ENCODE results near the gene SNX13.

SNX13 gene

DNA sequence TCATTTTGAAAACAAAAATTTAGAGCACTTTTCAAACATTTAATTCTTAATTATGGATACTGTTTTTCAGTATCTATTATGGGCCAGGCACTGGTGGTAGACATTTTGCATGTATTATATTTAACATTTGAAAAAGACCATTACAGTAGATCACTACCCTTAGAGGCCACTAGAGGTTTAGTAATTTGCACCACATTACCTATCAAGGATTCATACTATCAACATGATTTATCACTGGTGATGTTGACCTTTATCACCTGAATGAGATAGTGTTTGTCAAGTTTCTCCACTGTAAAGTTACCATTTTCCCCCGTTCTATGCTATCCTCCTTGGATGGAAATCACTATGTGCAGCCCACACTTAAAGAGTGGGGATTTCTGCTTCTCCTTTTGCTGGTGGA, 4.4 kb upstream of the SNX13 start:
- no peak for DNase-seq (ENCODE audit: low spot score)

GRCh38 chr7:17943006-17943405, 2.7 kb upstream of the SNX13 start:
- DNase-seq (ENCODE audit: low spot score): no peak

- DNase-seq (ENCODE audit: low spot score): no peak
Measured at GRCh38 chr7:17942231-17942630, 1.9 kb upstream of the SNX13 start.

GRCh38 chr7:17940951-17941431, 697 bp upstream of the SNX13 start:
- DNase-seq (ENCODE audit: low spot score): no peak

- DNase-seq (ENCODE audit: low spot score): peak; percentile 73
Measured at GRCh38 chr7:17939606-17940301, 540 bp downstream of the SNX13 start.

GRCh38 chr7:17939211-17939605, 1.1 kb downstream of the SNX13 start:
- no peak for DNase-seq (ENCODE audit: low spot score)

DNA sequence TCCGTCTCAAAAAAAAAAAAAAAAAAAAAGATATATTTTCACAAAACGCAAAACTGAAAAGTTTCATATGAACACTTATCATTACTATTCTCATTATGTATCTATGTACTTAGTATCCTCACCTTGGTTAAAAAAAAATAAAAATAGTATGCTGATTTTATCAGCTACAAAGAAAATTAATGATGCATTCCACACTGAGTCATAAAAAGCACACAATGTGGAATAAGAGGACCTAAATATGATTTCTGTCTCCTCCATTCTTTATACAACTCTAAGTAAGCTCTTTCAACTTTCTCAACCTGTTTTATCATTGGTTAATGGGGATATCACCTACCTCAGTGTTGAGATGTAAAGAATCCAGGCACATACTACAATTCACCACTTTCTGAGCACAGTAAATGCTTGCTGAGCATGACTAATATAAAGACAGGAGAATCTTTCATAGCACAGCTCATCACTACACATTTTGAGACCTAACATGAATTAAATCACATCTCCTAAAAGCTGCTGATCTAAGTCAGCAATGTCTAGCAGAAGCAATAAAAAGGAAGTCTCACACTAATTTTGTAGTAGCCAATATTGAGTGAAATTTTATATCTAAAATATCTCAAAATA, 2.7 kb downstream of the SNX13 start:
- DNase-seq (ENCODE audit: low spot score): no peak

- no peak for DNase-seq (ENCODE audit: low spot score)
Measured at GRCh38 chr7:17936321-17936720, 4.0 kb downstream of the SNX13 start.

GRCh38 chr7:17934612-17935240, 5.6 kb downstream of the SNX13 start:
- no peak for DNase-seq (ENCODE audit: low spot score)

DNA sequence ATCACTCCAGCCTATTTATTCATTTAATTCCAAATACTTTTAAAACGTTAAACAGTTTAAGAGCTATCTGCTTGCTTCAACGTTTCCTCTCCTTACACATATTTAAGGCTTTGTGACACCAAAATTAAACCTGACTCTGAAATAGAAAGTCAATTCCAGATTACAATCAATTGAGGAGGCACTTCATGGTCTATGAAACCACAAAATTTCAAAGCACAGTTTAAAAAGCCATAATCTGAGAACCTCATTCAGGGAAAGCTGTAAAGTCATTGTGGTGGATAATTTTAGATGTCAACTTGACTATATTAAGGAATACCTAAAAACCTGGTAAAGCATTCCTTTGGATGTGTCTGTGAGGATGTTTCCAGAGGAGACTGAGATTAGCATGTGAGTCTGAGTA, 6.2 kb downstream of the SNX13 start:
- no peak for DNase-seq (ENCODE audit: low spot score)

- no peak for DNase-seq (ENCODE audit: low spot score)
Measured at GRCh38 chr7:17932770-17933169, 7.5 kb downstream of the SNX13 start.

DNA sequence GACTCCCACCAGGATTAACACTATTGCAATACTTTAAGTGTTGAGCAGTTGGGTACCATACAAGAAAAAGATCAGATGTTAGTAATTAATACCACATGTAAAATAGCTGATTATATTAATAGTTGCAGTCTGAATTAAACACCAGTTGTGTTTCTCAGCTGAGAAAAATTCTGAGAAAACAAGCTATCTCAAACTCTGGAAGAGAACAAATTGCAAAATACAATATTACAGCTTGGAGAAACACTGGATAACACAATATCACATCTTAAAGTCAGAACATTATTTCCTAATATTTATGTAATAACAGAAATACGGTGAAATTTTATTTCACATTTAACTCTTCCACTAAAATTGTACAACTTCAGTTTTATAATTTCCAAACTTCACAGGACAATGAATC, 9.2 kb downstream of the SNX13 start:
- no peak for DNase-seq (ENCODE audit: low spot score)

- no peak for DNase-seq (ENCODE audit: low spot score)
Measured at GRCh38 chr7:17930546-17930945, 9.7 kb downstream of the SNX13 start.

GRCh38 chr7:17929647-17930395, 10.5 kb downstream of the SNX13 start:
- no peak for DNase-seq (ENCODE audit: low spot score)

DNA sequence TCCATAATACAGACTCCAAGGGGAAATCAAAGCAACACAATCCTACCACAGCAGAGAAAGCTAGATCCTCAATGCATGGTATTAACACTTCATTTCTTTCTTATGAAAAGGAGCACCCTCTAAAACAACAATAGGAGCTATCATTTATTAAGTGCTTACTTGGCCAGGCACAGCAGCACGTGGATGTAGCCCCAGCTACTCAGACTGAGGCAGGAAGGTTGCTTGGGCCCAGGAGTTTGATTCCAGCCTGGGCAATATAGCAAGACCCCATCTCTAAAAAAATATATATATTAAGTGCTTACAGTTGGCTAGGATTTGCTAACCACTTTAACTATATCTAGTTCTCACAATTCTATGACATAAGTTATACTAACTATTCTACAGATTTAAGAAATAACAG, 12.2 kb downstream of the SNX13 start:
- DNase-seq (ENCODE audit: low spot score): no peak

GRCh38 chr7:17921857-17922416, 18.4 kb downstream of the SNX13 start:
- DNase-seq (ENCODE audit: low spot score): no peak

GRCh38 chr7:17917842-17918241, 22.5 kb downstream of the SNX13 start:
- no peak for DNase-seq (ENCODE audit: low spot score)

GRCh38 chr7:17916786-17917185, 23.5 kb downstream of the SNX13 start:
- no peak for DNase-seq (ENCODE audit: low spot score)

DNA sequence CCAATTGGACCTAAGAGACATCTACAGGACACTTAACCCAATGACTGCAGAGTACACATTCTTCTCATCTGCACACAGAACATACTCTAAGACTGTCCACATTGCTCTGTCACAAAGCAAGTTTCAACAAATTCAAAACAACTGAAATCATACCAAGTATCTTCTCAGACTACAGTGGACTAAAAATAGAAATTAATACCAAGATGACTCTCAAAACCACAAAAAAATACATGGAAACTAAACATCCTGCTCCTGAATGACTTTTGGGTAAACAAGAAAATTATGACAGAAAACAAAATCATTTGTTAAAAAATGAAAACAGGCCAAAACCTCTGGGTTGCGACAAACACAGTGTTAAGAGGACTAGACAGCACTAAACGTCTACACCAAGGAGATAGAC, 24.5 kb downstream of the SNX13 start:
- no peak for DNase-seq (ENCODE audit: low spot score)

DNA sequence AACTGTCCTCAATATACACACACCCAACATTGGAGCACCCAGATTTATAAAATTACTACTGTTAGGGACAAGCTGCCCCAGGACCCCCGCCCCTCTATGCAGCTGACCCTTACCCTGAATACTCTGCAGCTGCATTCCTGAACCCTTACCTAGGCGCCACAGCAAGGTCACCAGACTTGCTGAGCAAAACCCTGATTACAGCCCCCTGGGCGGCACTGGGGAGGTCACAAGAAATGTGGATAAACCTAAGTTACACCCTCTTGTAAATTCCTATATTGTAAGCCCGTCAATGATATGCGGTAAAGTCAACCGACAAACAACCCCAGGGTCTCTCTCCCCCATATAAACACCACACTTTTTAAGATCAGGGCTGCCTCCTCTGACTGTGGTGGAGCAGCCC, 25.1 kb downstream of the SNX13 start:
- no peak for DNase-seq (ENCODE audit: low spot score)

DNA sequence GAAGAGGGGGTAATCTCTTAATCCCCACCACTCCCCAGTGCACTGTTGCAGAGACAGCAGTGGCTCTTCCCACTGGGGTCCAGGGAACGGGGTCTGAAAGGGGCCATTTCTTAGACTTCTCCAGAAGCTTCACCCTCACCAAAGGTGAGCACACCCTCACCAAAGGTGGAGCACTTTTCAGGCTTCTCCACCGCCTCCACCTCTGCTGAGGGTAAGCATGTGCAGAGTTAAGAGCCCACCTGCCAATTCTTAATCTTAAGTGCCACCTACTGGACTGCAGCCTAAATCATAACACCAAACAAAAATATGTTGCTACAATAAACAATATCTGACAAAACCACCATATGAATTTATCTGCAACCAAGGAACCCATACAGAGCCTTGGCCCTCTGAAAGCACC, 27.0 kb downstream of the SNX13 start:
- no peak for DNase-seq (ENCODE audit: low spot score)

- DNase-seq (ENCODE audit: low spot score): no peak
Measured at GRCh38 chr7:17912536-17913235, 27.6 kb downstream of the SNX13 start.

All from ecto neural progenitor cell (in vitro differentiated cells).